ENCODE results near the gene RARB. TPM values are rescaled to one million over a fixed set of nuclear protein-coding genes. Genes with fewer than 3 reads are reported as not detected.

The RARB gene
- total RNA-seq, 4 donors from 2014 or later, result 13.1 to 45.8 (median 25.3) TPM

GRCh38 chr3:25472731-25473130 is 44.7 kb downstream of the RARB start:
- 66 to 69% methylated on average over 3 of the region's 3 CpGs for WGBS, 2 donors (ENCODE audit: low coverage in 1 of 2)
- no peak overlapping the region for H3K4me3 ChIP-seq
- no peaks in the 10 kb centered on the region for H3K27me3 ChIP-seq
- no peak for ATAC-seq
- H3K36me3 ChIP-seq, result no peaks in the 10 kb centered on the region
- peak overlapping the region in 2 of 4 donors; percentile 75 to 82 for H3K27ac ChIP-seq
- peaks cover 28 to 77% (median 52%) of the 10 kb centered on the region in 3 donors for H3K4me1 ChIP-seq
- H3K9me3 ChIP-seq, result no peaks in the 10 kb centered on the region
- TF ChIP-seq POLR2AphosphoS5 (IDR thresholded peaks at IDR 0.05) (no peak), EP300 (IDR thresholded peaks at IDR 0.05) (no peak), POLR2A (IDR thresholded peaks at IDR 0.05) (no peak), CTCF (IDR thresholded peaks at IDR 0.05) (no peak)

- TF ChIP-seq EP300 (IDR thresholded peaks at IDR 0.05), result no peak
- TF ChIP-seq CTCF (IDR thresholded peaks at IDR 0.05), result no peak
- no peak for TF ChIP-seq POLR2AphosphoS5 (IDR thresholded peaks at IDR 0.05)
- no peak for TF ChIP-seq POLR2A (IDR thresholded peaks at IDR 0.05)
- H3K4me3 ChIP-seq, result no peak overlapping the region
- ATAC-seq, result no peak
- peak overlapping the region in 2 of 4 donors; percentile 75 to 82 for H3K27ac ChIP-seq
- no peaks in the 10 kb centered on the region for H3K9me3 ChIP-seq
- WGBS, 2 donors (ENCODE audit: low coverage in 1 of 2), result 25 to 55% methylated on average over 2 of the region's 2 CpGs
- H3K36me3 ChIP-seq, result no peaks in the 10 kb centered on the region
- no peaks in the 10 kb centered on the region for H3K27me3 ChIP-seq
- peaks cover 26 to 82% (median 48%) of the 10 kb centered on the region in 3 donors for H3K4me1 ChIP-seq
Observed at GRCh38 chr3:25473246-25473645, 45.2 kb downstream of the RARB start.

GRCh38 chr3:25474052-25474451 is 46.0 kb downstream of the RARB start:
- TF ChIP-seq POLR2A (IDR thresholded peaks at IDR 0.05) (no peak), POLR2AphosphoS5 (IDR thresholded peaks at IDR 0.05) (no peak), EP300 (IDR thresholded peaks at IDR 0.05) (no peak), CTCF (IDR thresholded peaks at IDR 0.05) (no peak)
- no peak for ATAC-seq
- H3K4me3 ChIP-seq, result no peak overlapping the region
- peak overlapping the region in 2 of 4 donors; percentile 65 to 82 for H3K27ac ChIP-seq
- no peaks in the 10 kb centered on the region for H3K27me3 ChIP-seq
- no peaks in the 10 kb centered on the region for H3K36me3 ChIP-seq
- peaks cover 19 to 90% (median 51%) of the 10 kb centered on the region in 3 donors for H3K4me1 ChIP-seq
- no peaks in the 10 kb centered on the region for H3K9me3 ChIP-seq
- WGBS, 2 donors (ENCODE audit: low coverage in 1 of 2), result 93 to 100% methylated on average over 1 of the region's 1 CpG

- WGBS, 2 donors (ENCODE audit: low coverage in 1 of 2), result 14 to 20% methylated on average over 2 of the region's 2 CpGs
- no peak for ATAC-seq
- Histone ChIP-seq H3K27ac (peak overlapping the region in 3 of 4 donors; percentile 34 to 64 (median 63)), H3K4me3 (no peak overlapping the region), H3K36me3 (no peaks in the 10 kb centered on the region), H3K4me1 (peaks cover 16 to 91% (median 52%) of the 10 kb centered on the region in 3 donors), H3K27me3 (no peaks in the 10 kb centered on the region), H3K9me3 (no peaks in the 10 kb centered on the region)
- no peak for TF ChIP-seq EP300 (IDR thresholded peaks at IDR 0.05)
- no peak for TF ChIP-seq POLR2A (IDR thresholded peaks at IDR 0.05)
- no peak for TF ChIP-seq POLR2AphosphoS5 (IDR thresholded peaks at IDR 0.05)
- TF ChIP-seq CTCF (IDR thresholded peaks at IDR 0.05), result no peak
Observed at GRCh38 chr3:25476639-25477038, 48.6 kb downstream of the RARB start.

- Histone ChIP-seq H3K36me3 (no peaks in the 10 kb centered on the region), H3K4me3 (no peak overlapping the region), H3K27ac (peak overlapping the region in 3 of 4 donors; percentile 61 to 64 (median 63)), H3K9me3 (no peaks in the 10 kb centered on the region), H3K27me3 (no peaks in the 10 kb centered on the region), H3K4me1 (peaks cover 17 to 89% (median 44%) of the 10 kb centered on the region in 3 donors)
- 69% methylated on average over 6 of the region's 6 CpGs; no CpG with 5 or more reads in 1 of the 2 donors for WGBS, 2 donors (ENCODE audit: low coverage in 1 of 2)
- ATAC-seq, result no peak
- TF ChIP-seq EP300 (IDR thresholded peaks at IDR 0.05) (no peak), POLR2A (IDR thresholded peaks at IDR 0.05) (no peak), CTCF (IDR thresholded peaks at IDR 0.05) (no peak), POLR2AphosphoS5 (IDR thresholded peaks at IDR 0.05) (no peak)
Observed at GRCh38 chr3:25478211-25478757, 50.2 kb downstream of the RARB start.
